HFFc6 (cell line): ENCODE measurements around the gene MARCHF6. TPM values are rescaled to one million over a fixed set of nuclear protein-coding genes. Genes with fewer than 3 reads are reported as not detected.
"Not testable (repeated sequence)": the region's sequence is repeated elsewhere in the genome, so short reads cannot be mapped to it uniquely, and the experiment has no call there.

Experiments
- DNase-seq: peaks from one replicate; pipeline ENCODE4 v3.0.0-alpha.2; 2018
- H3K27ac Mint-ChIP-seq: 2 replicates; pipeline ENCODE4 v1.8.0; 2020; ENCODE audit warnings: mild to moderate bottlenecking, mixed read lengths
- H3K27me3 Mint-ChIP-seq: 2 replicates; pipeline ENCODE4 v1.8.0; 2021; ENCODE audit warnings: mild to moderate bottlenecking, moderate library complexity, mixed read lengths; ENCODE audit not compliant: insufficient read depth
- H3K36me3 Mint-ChIP-seq: 2 replicates; pipeline ENCODE4 v1.8.0; 2021; ENCODE audit warnings: low read depth, mixed read lengths
- H3K4me1 Mint-ChIP-seq: 2 replicates; pipeline ENCODE4 v1.8.0; 2020; ENCODE audit warnings: low read depth, mixed read lengths
- H3K4me3 Mint-ChIP-seq: 2 replicates; pipeline ENCODE4 v1.8.0; 2020; ENCODE audit warnings: mild to moderate bottlenecking, moderate library complexity, mixed read lengths
- H3K9me3 Mint-ChIP-seq: 2 replicates; pipeline ENCODE4 v1.8.0; 2020; ENCODE audit warnings: mild to moderate bottlenecking, mixed read lengths
- total RNA-seq, 6 experiments: library from RNA; stranded (reverse); fragmentation: NEBNext Ultra II Directional; extraction: Animal tissue kit (Norgen Biotek cat#: 25700); gene quantifications; 2 replicates in 1 of 6; 3 replicates in 5 of 6; pipeline ENCODE4 v1.2.3, GENCODE V29; 2021
- TF ChIP-seq, protein P1 (sequence below): fragments of 200-600 bp; sonication (generic); IDR thresholded peaks from 2 replicates; pipeline ENCODE4 v1.5.0; 2021; ENCODE audit warnings: antibody characterized with exemption, mild to moderate bottlenecking

Gene MARCHF6
- total RNA-seq, 6 experiments from 2014 or later = 129 to 194 (median 156) TPM

DNA sequence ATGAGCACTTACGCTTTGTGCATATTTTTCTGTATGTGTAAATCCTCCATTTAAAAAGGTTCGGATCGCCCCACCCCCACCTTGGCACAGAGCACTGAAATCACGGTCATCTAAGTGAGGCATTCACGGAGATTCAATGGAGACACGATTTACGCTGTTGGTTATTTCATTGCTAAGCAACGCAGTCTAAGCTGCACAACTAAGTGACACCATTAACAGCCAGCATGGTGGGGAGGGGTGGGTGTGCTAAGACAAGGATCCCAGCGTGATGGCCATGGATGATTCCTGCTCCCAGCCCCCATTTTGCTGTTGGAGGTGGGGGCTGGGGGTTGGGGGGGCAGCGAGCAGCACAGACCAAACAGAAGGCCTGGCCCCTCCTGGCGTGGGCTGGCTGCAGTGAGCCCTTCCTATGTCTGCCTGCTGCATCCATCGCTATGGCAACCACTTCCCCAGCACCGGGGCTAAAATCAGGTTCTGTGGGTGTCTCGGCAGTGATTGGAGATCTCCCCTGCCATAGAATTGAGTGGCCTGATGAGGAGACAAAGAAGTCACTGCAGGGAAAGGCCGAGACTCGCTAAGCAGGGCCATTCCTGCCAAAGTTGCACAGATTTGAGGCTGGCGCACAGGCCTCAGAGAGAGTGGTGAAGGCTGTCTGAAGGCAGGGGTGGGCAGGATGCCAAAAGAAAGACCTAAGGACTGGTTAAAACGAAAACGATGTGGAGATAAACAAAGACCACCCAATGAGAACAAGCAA lies 14.3 kb upstream of the MARCHF6 start:
- DNase-seq = no peak
- Mint-ChIP-seq H3K4me1 (no peaks in the 10 kb centered on the region), H3K4me3 (no peak overlapping the region)

DNA sequence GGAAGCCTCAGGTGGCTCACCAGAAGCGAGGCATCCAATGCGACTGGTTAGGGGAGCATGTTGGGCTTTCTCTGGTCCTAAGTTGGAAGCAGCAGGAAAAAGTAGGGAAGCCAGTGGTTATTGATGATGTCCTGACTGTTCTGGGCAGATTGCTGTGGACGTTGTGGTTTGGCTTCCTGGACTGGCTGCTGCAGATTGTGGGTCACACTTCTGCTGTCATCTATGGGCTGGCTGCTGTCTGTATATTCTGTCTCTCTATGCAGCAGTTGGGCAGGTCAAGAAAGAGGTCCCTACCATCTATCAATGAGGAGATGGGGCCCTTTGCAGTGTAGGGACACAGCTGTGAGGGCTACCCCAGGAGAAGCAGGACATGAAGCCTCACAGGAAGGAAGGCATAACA lies 13.5 kb upstream of the MARCHF6 start:
- TF ChIP-seq, protein P1, sequence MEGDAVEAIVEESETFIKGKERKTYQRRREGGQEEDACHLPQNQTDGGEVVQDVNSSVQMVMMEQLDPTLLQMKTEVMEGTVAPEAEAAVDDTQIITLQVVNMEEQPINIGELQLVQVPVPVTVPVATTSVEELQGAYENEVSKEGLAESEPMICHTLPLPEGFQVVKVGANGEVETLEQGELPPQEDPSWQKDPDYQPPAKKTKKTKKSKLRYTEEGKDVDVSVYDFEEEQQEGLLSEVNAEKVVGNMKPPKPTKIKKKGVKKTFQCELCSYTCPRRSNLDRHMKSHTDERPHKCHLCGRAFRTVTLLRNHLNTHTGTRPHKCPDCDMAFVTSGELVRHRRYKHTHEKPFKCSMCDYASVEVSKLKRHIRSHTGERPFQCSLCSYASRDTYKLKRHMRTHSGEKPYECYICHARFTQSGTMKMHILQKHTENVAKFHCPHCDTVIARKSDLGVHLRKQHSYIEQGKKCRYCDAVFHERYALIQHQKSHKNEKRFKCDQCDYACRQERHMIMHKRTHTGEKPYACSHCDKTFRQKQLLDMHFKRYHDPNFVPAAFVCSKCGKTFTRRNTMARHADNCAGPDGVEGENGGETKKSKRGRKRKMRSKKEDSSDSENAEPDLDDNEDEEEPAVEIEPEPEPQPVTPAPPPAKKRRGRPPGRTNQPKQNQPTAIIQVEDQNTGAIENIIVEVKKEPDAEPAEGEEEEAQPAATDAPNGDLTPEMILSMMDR = no peak
- H3K9me3 Mint-ChIP-seq = no peaks in the 10 kb centered on the region
- H3K27ac Mint-ChIP-seq = no peak overlapping the region
- DNase-seq = no peak
- H3K27me3 Mint-ChIP-seq = peaks cover 3% of the 10 kb centered on the region; the same call in 1 of the 2 replicates
- no peaks in the 10 kb centered on the region for H3K4me1 Mint-ChIP-seq
- no peak overlapping the region for H3K4me3 Mint-ChIP-seq
- no peaks in the 10 kb centered on the region for H3K36me3 Mint-ChIP-seq

More for the DNA sequence above, 14.3 kb upstream of the MARCHF6 start:
- H3K27me3 Mint-ChIP-seq = peaks cover 3% of the 10 kb centered on the region; the same call in 1 of the 2 replicates
- TF ChIP-seq, protein P1 = no peak
- no peak overlapping the region for H3K27ac Mint-ChIP-seq
- no peaks in the 10 kb centered on the region for H3K36me3 Mint-ChIP-seq
- H3K9me3 Mint-ChIP-seq = no peaks in the 10 kb centered on the region

DNA sequence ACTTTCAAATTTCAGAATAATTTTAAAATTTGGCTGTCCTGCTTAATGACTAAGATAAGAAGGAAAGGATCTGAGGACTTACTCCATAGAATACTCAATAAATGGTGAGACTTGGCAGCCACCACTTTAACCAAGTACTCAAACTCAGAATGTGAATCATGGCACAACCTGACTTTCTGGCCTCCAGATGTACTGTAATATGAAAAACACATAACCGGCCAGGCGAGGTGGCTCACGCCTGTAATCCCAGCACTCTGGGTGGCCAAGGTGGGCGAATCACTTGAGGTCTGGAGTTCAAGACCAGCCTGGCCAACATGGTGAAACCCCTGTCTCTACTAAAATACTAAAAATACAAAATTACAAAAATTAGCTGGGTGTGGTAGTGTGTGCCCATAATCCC lies 10.0 kb upstream of the MARCHF6 start:
- Mint-ChIP-seq H3K36me3 (no peaks in the 10 kb centered on the region), H3K27me3 (peaks cover 3% of the 10 kb centered on the region; the same call in 1 of the 2 replicates), H3K4me3 (no peak overlapping the region), H3K9me3 (no peaks in the 10 kb centered on the region), H3K27ac (no peak overlapping the region), H3K4me1 (no peaks in the 10 kb centered on the region)
- TF ChIP-seq, protein P1 = no peak
- no peak for DNase-seq

DNA sequence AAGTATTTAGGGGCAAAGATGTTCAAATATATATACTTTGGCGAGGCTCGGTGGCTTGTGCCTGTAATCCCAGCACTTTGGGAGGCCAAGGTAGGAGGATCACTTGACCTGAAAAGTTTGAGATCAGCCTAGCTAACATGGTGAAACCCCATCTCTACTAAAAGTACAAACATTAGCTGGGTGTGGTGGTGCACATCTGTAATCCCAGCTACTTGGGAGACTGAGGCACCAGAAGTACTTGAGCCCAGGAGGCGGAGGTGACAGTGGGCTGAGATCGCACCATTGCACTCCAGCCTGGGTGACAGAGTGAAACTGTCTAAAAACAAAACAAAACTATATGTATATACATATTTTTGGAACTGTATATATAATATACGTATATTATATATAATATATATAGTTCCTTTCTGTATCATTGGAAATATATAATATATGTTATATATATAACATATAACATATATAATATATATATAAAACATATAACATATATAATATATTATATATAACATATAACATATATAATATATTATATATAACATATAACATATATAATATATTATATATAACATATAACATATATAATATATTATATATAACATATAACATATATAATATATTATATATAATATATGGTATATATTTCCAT lies 8.9 kb upstream of the MARCHF6 start:
- not testable (repeated sequence) for H3K4me3 Mint-ChIP-seq, H3K4me1 Mint-ChIP-seq, H3K9me3 Mint-ChIP-seq, H3K36me3 Mint-ChIP-seq, H3K27ac Mint-ChIP-seq, H3K27me3 Mint-ChIP-seq, DNase-seq

DNA sequence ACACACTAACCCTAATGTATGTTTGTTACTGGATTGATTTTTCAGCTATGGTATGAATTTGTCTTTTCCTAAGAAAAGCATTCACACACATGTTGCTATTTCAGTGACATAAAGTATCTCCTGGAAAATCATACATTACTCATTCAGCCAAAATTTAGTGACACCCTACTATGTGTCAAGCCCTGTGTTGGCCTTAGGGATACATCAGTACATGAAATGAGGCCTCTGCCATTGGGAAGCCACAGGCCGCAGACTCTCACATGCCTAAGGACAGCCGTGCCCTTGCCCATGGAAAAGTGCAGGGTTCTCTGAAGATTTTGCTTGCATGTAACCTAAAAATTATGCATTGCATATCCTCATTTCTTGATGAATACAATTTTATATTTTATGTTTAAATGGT lies 5.2 kb upstream of the MARCHF6 start:
- no peak overlapping the region for H3K4me3 Mint-ChIP-seq
- no peak overlapping the region for H3K27ac Mint-ChIP-seq
- no peaks in the 10 kb centered on the region; the same call in 1 of the 2 replicates for H3K36me3 Mint-ChIP-seq
- no peaks in the 10 kb centered on the region for H3K27me3 Mint-ChIP-seq
- H3K4me1 Mint-ChIP-seq = peaks cover 19% of the 10 kb centered on the region
- DNase-seq = no peak
- TF ChIP-seq, protein P1 = no peak
- no peaks in the 10 kb centered on the region for H3K9me3 Mint-ChIP-seq
